ENCODE data around the gene MTNR1A. TPM values are rescaled to one million over a fixed set of nuclear protein-coding genes. Genes with fewer than 3 reads are reported as not detected.

The MTNR1A gene
- total and polyA plus RNA-seq, 2 of the 4 experiments (the other 2 are of a cell fraction): not detected

DNA sequence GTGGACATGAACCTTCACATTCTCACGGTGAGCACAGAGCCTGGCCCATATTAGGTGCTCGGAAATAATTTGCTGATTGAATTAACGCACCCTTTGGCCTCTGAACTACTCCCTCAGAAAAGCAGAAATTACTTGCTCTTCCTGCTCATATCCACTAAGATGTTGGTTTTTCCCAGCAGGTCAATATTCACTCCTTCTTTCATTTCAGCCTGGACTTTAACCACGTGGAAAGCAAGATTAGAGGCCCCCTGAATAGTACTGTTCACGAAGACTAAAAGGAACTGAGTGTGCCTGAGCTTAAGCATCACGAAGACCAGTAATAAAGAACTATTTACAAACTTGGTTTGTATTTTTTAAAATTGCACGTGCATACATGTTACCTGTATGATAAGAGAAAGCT lies 9.9 kb downstream of the MTNR1A start:
- Histone ChIP-seq H4K5ac (ENCODE audit: low read depth, low read length) (no peak overlapping the region), H3K18ac (ENCODE audit: low read depth, low read length) (no peak overlapping the region), H2AFZ (replicated peaks; ENCODE audit: low read length, poor library complexity) (no peak overlapping the region), H2BK15ac (ENCODE audit: low read depth, low read length) (no peak overlapping the region), H3K36me3 (ENCODE audit: control insufficient read depth, insufficient read depth, low read length) (no peaks in the 10 kb centered on the region), H3K9ac (ENCODE audit: low read depth, low read length) (no peak overlapping the region), H3K27me3 (ENCODE audit: control insufficient read depth, insufficient read depth, low read length) (peaks cover 1% of the 10 kb centered on the region), H2BK120ac (ENCODE audit: low read depth, low read length) (no peak overlapping the region), H2BK20ac (ENCODE audit: low read depth, low read length) (no peak overlapping the region), H3K56ac (ENCODE audit: extremely low read depth, insufficient read depth, low read length) (no peak overlapping the region), H4K20me1 (ENCODE audit: insufficient read depth, low read length) (no peaks in the 10 kb centered on the region), H2AK5ac (ENCODE audit: low read depth, low read length) (no peak overlapping the region), H3K4me1 (ENCODE audit: control insufficient read depth, insufficient read depth, low read length) (no peaks in the 10 kb centered on the region), H3K9me1 (ENCODE audit: insufficient read depth, low read length) (no peaks in the 10 kb centered on the region), H3K79me1 (ENCODE audit: low read depth in 1 of 2, low read length in 2 of 2) (no peaks in the 10 kb centered on the region), H4K8ac (ENCODE audit: low read depth in 2 of 2, low read length in 2 of 2) (no peak overlapping the region), H3K9me3 (ENCODE audit: control insufficient read depth, insufficient read depth, low read length) (no peaks in the 10 kb centered on the region), H3K27ac (ENCODE audit: insufficient read depth, low read length) (no peak overlapping the region), H3K4me2 (ENCODE audit: low read depth, low read length) (no peak overlapping the region), H3K14ac (replicated peaks; ENCODE audit: low read depth, low read length) (no peak overlapping the region), H3K4me3 (ENCODE audit: insufficient read depth, low read depth, low read length) (no peak overlapping the region), H2BK5ac (ENCODE audit: low read depth, low read length, poor library complexity, severe bottlenecking) (no peak overlapping the region), H3K4ac (ENCODE audit: low read depth, low read length) (no peak overlapping the region), H4K91ac (ENCODE audit: insufficient read depth, low read depth, low read length) (no peak overlapping the region), H3K23ac (ENCODE audit: low read depth, low read length) (no peak overlapping the region), H2AK9ac (replicated peaks; ENCODE audit: low read depth, low read length, poor library complexity) (no peak overlapping the region)
- ATAC-seq (ENCODE audit: low read depth) (no peak), DNase-seq (no peak)
- WGBS, 2 experiments (ENCODE audit: extremely low coverage in 2 of 2, insufficient read length in 1 of 2): 100% methylated on average over 1 of the region's 7 CpGs; no CpG with 5 or more reads in 1 of the 2 experiments
- ChIA-PET POLR2A (ENCODE audit: unreplicated experiment) (interaction anchor here (0.6 kb wide), 1 partner anchor 9 kb away, joined by 5 read pairs; no protein-coding TSS in a partner anchor), CTCF (no interaction called here)
- dilution Hi-C loops (cut with HindIII; ENCODE audit: low sequenced_read_pairs, unreplicated experiment): no loop called here
- in situ Hi-C loops (cut with MboI; ENCODE audit: low sequenced_read_pairs): no loop called here
- intact Hi-C loops (cut with micrococcal nuclease): no loop called here
- no peak for TF ChIP-seq RFX5 (IDR thresholded peaks at IDR 0.05; ENCODE audit: low read depth, low read length)
- no peak for TF ChIP-seq CEBPB (IDR thresholded peaks at IDR 0.05; ENCODE audit: low read depth, low read length)
- no peak for TF ChIP-seq NFE2L2 (IDR thresholded peaks at IDR 0.05; ENCODE audit: low read depth, low read length)
- TF ChIP-seq POLR2A (IDR thresholded peaks at IDR 0.05; ENCODE audit: low read depth, low read length): no peak
- no peak for TF ChIP-seq SMC3 (IDR thresholded peaks at IDR 0.05; ENCODE audit: low read depth, low read length)
- no TSS peak for BruUV-seq (replicated peaks)

Measured in IMR-90 (cell line).